Endothelial cell of umbilical vein (primary cell): ENCODE data around the gene KRTAP10-6. TPM values are rescaled to one million over a fixed set of nuclear protein-coding genes. Genes with fewer than 3 reads are reported as not detected.

ENCODE experiments used
- BruUV-seq: library from RNA; stranded (reverse); fragments of 400-500 nt; replicated peaks from 2 replicates; lab custom pipeline; 2021; lab: Mats Ljungman, UMichigan
- CTCF ChIA-PET: fragments of 300-600, 350-600 bp; sonication (Branson Sonifier 250); formaldehyde crosslinking; loops from one replicate; lab custom pipeline; 2021; ENCODE audit warnings: antibody characterized with exemption, inconsistent platforms; lab: Charles Lee
- POLR2A ChIA-PET: fragments of 300-600, 350-600 bp; sonication (Branson Sonifier 250); formaldehyde crosslinking; loops from one replicate; lab custom pipeline; 2021; ENCODE audit warnings: antibody characterized with exemption, inconsistent platforms; lab: Charles Lee
- DNase-seq: peaks from one replicate; pipeline ENCODE4 v3.0.0-alpha.2; 2011; ENCODE audit warnings: low read depth, low spot score
- FAIRE-seq: peaks from 2 replicates; lab custom pipeline; 2011; peaks lifted over from hg19 to GRCh38; lab: Jason Lieb, UNC
- H2AFZ ChIP-seq: 2 replicates; pipeline ENCODE4 v1.6.0; 2012; ENCODE audit warnings: low read depth, low read length, control low read depth, inconsistent platforms
- H3K27ac ChIP-seq: 2 replicates; pipeline ENCODE4 v1.5.1; 2011; ENCODE audit warnings: low read depth, mild to moderate bottlenecking, control low read depth, low read length, moderate library complexity; ENCODE audit not compliant: insufficient read depth
- H3K27me3 ChIP-seq, 2 experiments: 2 replicates each; pipeline versions ENCODE4 v1.6.0 to v1.6.1; 2011; ENCODE audit warnings: low read length in 2 of 2, mixed read lengths in 1 of 2; ENCODE audit not compliant: control insufficient read depth in 2 of 2, insufficient read depth in 2 of 2
- H3K36me3 ChIP-seq, 2 experiments: 2 replicates in 1 of 2; 3 replicates in 1 of 2; pipeline ENCODE4 v1.5.1; 2011; ENCODE audit warnings: low read length in 2 of 2, mild to moderate bottlenecking in 1 of 2, moderate library complexity in 1 of 2; ENCODE audit not compliant: control insufficient read depth in 2 of 2, insufficient read depth in 2 of 2; ENCODE audit errors: extremely low read depth in 1 of 2
- H3K4me1 ChIP-seq: 3 replicates; pipeline ENCODE4 v1.5.1; 2011; ENCODE audit warnings: mild to moderate bottlenecking, low read length; ENCODE audit not compliant: control insufficient read depth, insufficient read depth; ENCODE audit errors: extremely low read depth
- H3K4me2 ChIP-seq: 2 replicates; pipeline ENCODE4 v1.6.1; 2011; ENCODE audit warnings: low read length, control low read depth, mixed read lengths; ENCODE audit not compliant: insufficient read depth
- H3K4me3 ChIP-seq, 3 experiments: fragments of 200-600 bp in 1 of 3; sonication (generic), shearing (Covaris generic) in 1 of 3; replicated peaks in 1 of 3; 2 replicates each; pipeline ENCODE4 v1.5.1; 2011 to 2016; ENCODE audit warnings: control low read depth in 3 of 3, low read length in 3 of 3, mild to moderate bottlenecking in 2 of 3, inconsistent platforms in 1 of 3, low read depth in 1 of 3, moderate library complexity in 1 of 3; ENCODE audit not compliant: insufficient read depth in 1 of 3
- H3K79me2 ChIP-seq: 2 replicates; pipeline ENCODE4 v1.6.0; 2012; ENCODE audit warnings: low read length, inconsistent platforms; ENCODE audit not compliant: control insufficient read depth, insufficient read depth
- H3K9ac ChIP-seq: replicated peaks from 2 replicates; pipeline ENCODE3; 2011; ENCODE audit warnings: low read length, control low read depth; ENCODE audit not compliant: insufficient read depth; ENCODE audit errors: extremely low read depth
- H3K9me1 ChIP-seq: replicated peaks from 3 replicates; pipeline ENCODE4 v1.6.0; 2011; ENCODE audit warnings: mild to moderate bottlenecking, low read length; ENCODE audit not compliant: control insufficient read depth, insufficient read depth; ENCODE audit errors: extremely low read depth
- H3K9me3 ChIP-seq: replicated peaks from 2 replicates; pipeline ENCODE4 v1.5.1; 2012; ENCODE audit warnings: low read length, inconsistent platforms; ENCODE audit not compliant: control insufficient read depth, insufficient read depth
- H4K20me1 ChIP-seq: replicated peaks from 2 replicates; pipeline ENCODE3; 2011; ENCODE audit warnings: mild to moderate bottlenecking, low read length; ENCODE audit not compliant: control insufficient read depth, insufficient read depth; ENCODE audit errors: extremely low read depth
- EZH2 ChIP-seq: IDR thresholded peaks from 2 replicates; pipeline ENCODE4 v1.6.1; 2012; ENCODE audit warnings: borderline replicate concordance, low read depth, mild to moderate bottlenecking, moderate library complexity, low read length, inconsistent platforms; ENCODE audit not compliant: severe bottlenecking
- FOS ChIP-seq: IDR thresholded peaks from 2 replicates; pipeline ENCODE4 v1.6.1; 2011; ENCODE audit warnings: mild to moderate bottlenecking, low read length, moderate library complexity, borderline replicate concordance; ENCODE audit not compliant: insufficient read depth
- GATA2 ChIP-seq: IDR thresholded peaks from 2 replicates; pipeline ENCODE4 v1.7.0; 2011; ENCODE audit warnings: low read depth, mild to moderate bottlenecking, moderate library complexity, mixed read lengths, low read length; ENCODE audit not compliant: insufficient read length, insufficient read depth
- JUN ChIP-seq: IDR thresholded peaks from 2 replicates; pipeline ENCODE4 v1.6.1; 2011; ENCODE audit warnings: borderline replicate concordance, low read depth; ENCODE audit not compliant: insufficient read length, insufficient read depth
- POLR2A ChIP-seq: IDR thresholded peaks from 2 replicates; pipeline ENCODE4 v1.6.1; 2012; ENCODE audit warnings: low read depth, mild to moderate bottlenecking, control low read depth, low read length
- dilution Hi-C: fragments of 300-500 bp; cut with MboI; formaldehyde crosslinking; loops from one replicate; pipeline ENCODE4 v1.15.0; 2019; ENCODE audit warnings: low sequenced_read_pairs; ENCODE audit not compliant: extremely low pct_ligation_motif_present
- intact Hi-C: fragments of 100-400 bp; cut with micrococcal nuclease; formaldehyde crosslinking; loops from one replicate; pipeline ENCODE4 v1.10.0; 2022
- polyA plus RNA-seq, 4 experiments: library from polyadenylated mRNA; depleted of rRNA in 3 of 4; stranded (reverse) in 3 of 4; unstranded in 1 of 4; fragments of >200 nt; gene quantifications; 2 replicates each; pipeline versions ENCODE4 v1.2.1 to v1.2.3, GENCODE V29; 2011 to 2012; ENCODE audit warnings: missing spikeins in 1 of 4
- total RNA-seq: library from RNA; stranded (reverse); gene quantifications from 2 replicates; pipeline ENCODE4 v1.2.3, GENCODE V29; 2021
- TF ChIP-seq, protein P1 (sequence below), 2 donors: IDR thresholded peaks; 1 replicate in 1 of 2; 2 replicates in 1 of 2; pipeline ENCODE4 v1.5.1; 2011; ENCODE audit warnings: low read length in 2 of 2, mild to moderate bottlenecking in 2 of 2, moderate library complexity in 2 of 2, control low read depth in 1 of 2, inconsistent platforms in 1 of 2, low read depth in 1 of 2; ENCODE audit not compliant: insufficient read depth in 1 of 2; ENCODE audit errors: extremely low read depth in 1 of 2

The KRTAP10-6 gene
- total and polyA plus RNA-seq, 2 donors (not counting 3 experiments of a cell fraction or from before 2014, with no cell fraction given), result not detected

GRCh38 chr21:44589586-44590305 lies 2.6 kb downstream of the KRTAP10-6 start:
- Histone ChIP-seq H2AFZ (no peak overlapping the region), H3K9me3 (no peaks in the 10 kb centered on the region), H3K4me1 (no peaks in the 10 kb centered on the region), H3K9me1 (no peaks in the 10 kb centered on the region), H4K20me1 (no peaks in the 10 kb centered on the region), H3K4me3 (no peak overlapping the region), H3K27me3 (peaks cover 3 to 4% of the 10 kb centered on the region in 2 experiments), H3K36me3 (no peaks in the 10 kb centered on the region), H3K79me2 (no peaks in the 10 kb centered on the region), H3K27ac (no peak overlapping the region), H3K4me2 (no peak overlapping the region), H3K9ac (no peak overlapping the region)
- intact Hi-C loops, result no loop called here
- DNase-seq (no peak), FAIRE-seq (no peak)
- dilution Hi-C loops, result no loop called here
- POLR2A ChIA-PET, result no interaction called here
- TF ChIP-seq, protein P1, sequence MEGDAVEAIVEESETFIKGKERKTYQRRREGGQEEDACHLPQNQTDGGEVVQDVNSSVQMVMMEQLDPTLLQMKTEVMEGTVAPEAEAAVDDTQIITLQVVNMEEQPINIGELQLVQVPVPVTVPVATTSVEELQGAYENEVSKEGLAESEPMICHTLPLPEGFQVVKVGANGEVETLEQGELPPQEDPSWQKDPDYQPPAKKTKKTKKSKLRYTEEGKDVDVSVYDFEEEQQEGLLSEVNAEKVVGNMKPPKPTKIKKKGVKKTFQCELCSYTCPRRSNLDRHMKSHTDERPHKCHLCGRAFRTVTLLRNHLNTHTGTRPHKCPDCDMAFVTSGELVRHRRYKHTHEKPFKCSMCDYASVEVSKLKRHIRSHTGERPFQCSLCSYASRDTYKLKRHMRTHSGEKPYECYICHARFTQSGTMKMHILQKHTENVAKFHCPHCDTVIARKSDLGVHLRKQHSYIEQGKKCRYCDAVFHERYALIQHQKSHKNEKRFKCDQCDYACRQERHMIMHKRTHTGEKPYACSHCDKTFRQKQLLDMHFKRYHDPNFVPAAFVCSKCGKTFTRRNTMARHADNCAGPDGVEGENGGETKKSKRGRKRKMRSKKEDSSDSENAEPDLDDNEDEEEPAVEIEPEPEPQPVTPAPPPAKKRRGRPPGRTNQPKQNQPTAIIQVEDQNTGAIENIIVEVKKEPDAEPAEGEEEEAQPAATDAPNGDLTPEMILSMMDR (IDR thresholded peaks at IDR 0.05; ENCODE audit: extremely low read depth in 1 of 2, insufficient read depth in 1 of 2, low read depth in 1 of 2, low read length in 2 of 2), result no peak
- TF ChIP-seq GATA2 (no peak), FOS (no peak), POLR2A (no peak), JUN (no peak), EZH2 (no peak)
- no TSS peak for BruUV-seq
- CTCF ChIA-PET, result no interaction called here
